Measurements from ENCODE around the gene HRH1.
"Not testable (repeated sequence)": the region's sequence is repeated elsewhere in the genome, so short reads cannot be mapped to it uniquely, and the experiment has no call there.

The HRH1 gene

DNA sequence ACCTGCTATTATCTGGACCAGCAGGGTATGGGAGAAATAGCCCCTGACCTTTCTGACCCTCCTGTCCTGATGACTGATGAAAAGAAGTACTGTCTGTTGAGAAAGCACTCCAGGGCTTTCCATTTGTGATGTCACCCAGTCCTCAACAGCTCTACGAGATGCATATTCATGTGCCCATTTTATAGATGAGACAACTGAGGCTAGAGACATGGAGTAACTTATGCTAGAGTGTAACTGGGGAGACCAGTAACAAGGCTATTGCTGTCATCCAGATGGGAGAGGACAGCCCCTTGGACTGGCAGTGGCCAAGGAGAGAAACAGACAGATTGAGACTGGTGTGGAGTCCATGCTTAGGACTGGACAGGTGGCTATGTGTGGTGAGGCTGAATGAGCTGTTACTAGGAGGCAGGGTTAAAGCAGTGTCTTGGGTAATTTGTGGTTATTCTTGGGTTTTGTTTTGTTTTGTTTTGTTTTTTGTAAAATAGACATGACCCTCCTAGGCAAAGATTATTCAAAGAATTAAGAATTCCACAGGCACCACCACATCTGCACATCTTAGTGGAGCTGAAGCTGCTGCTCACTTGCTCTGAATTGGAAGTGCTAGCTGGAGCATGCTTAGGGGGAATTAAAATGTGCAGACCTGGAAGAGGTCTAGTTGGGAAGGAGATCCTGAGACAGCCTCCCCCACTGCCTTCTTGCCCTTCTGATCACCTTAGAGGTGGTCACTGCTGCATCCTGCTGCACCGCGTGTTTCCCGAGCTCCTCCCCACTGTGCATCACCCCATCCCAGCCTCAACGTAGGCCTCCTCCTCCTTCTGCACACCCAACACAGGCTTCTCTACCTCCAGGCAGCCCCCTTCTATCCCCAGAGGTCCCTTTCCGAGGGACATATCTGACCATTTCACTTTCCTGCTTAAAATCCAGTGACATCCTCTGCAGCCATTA is 8.4 kb downstream of the HRH1 start:
- Histone ChIP-seq H3K27me3 (ENCODE audit: insufficient read depth, poor library complexity, severe bottlenecking) (no peaks in the 10 kb centered on the region), H3K36me3 (ENCODE audit: low read depth) (no peaks in the 10 kb centered on the region), H3K27ac (ENCODE audit: poor library complexity, severe bottlenecking) (no peak overlapping the region), H3K4me1 (ENCODE audit: insufficient read depth, poor library complexity, severe bottlenecking) (peaks cover 8% of the 10 kb centered on the region), H3K9me3 (ENCODE audit: severe bottlenecking) (no peaks in the 10 kb centered on the region), H3K4me3 (ENCODE audit: severe bottlenecking) (no peak overlapping the region)
- ATAC-seq (ENCODE audit: low read depth) (no peak), DNase-seq (ENCODE audit: low spot score) (no peak)
- TF ChIP-seq, protein P1, sequence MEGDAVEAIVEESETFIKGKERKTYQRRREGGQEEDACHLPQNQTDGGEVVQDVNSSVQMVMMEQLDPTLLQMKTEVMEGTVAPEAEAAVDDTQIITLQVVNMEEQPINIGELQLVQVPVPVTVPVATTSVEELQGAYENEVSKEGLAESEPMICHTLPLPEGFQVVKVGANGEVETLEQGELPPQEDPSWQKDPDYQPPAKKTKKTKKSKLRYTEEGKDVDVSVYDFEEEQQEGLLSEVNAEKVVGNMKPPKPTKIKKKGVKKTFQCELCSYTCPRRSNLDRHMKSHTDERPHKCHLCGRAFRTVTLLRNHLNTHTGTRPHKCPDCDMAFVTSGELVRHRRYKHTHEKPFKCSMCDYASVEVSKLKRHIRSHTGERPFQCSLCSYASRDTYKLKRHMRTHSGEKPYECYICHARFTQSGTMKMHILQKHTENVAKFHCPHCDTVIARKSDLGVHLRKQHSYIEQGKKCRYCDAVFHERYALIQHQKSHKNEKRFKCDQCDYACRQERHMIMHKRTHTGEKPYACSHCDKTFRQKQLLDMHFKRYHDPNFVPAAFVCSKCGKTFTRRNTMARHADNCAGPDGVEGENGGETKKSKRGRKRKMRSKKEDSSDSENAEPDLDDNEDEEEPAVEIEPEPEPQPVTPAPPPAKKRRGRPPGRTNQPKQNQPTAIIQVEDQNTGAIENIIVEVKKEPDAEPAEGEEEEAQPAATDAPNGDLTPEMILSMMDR (IDR thresholded peaks at IDR 0.05; ENCODE audit: poor library complexity, severe bottlenecking) = no peak

DNA sequence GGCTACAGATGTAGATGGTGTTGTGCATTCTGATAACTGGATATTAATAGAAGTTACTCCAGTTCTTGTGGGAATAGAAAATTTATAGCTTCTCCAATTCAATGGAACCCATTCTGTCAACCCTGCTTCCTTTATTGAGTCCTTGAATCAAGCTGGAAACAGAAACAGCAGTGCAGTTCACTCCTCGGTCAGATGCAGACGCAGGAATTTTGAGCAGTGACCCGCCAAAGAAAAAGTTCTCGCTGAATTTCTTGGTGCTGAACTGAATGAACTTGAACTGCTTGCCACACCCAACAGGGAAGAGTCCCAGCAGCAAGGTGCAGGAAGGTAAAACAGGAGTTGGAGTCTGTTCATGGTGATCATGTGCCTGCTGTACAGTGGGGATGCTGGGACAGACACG is 10.3 kb downstream of the HRH1 start:
- peaks cover 11% of the 10 kb centered on the region for H3K4me1 ChIP-seq (ENCODE audit: insufficient read depth, poor library complexity, severe bottlenecking)

DNA sequence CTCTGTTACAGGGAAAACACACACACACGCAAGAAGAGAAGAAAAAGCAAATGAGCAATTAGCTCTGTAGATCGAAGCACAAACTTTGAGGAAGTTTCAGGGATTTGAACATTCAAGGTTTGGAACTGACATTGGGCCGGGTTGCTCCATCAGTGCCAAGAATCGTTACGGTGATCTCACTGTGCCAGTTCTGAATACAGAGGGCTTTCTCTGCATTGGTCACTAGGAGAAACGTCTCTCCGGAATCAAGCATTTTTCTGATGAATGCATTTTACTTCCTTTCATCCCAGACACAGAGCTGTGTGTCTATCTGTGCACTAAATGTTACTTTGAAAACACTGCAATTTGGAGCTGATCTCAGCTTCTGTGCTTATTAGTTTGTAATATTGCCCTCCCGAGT is 11.2 kb downstream of the HRH1 start:
- DNase-seq (ENCODE audit: low spot score) (no peak), ATAC-seq (ENCODE audit: low read depth) (no peak)
- H3K9me3 ChIP-seq (ENCODE audit: severe bottlenecking) = no peaks in the 10 kb centered on the region
- no peak overlapping the region for H3K4me3 ChIP-seq (ENCODE audit: severe bottlenecking)
- H3K27me3 ChIP-seq (ENCODE audit: insufficient read depth, poor library complexity, severe bottlenecking) = no peaks in the 10 kb centered on the region
- no peaks in the 10 kb centered on the region for H3K36me3 ChIP-seq (ENCODE audit: low read depth)
- H3K4me1 ChIP-seq (ENCODE audit: insufficient read depth, poor library complexity, severe bottlenecking) = peaks cover 12% of the 10 kb centered on the region
- no peak overlapping the region for H3K27ac ChIP-seq (ENCODE audit: poor library complexity, severe bottlenecking)
- TF ChIP-seq, protein P1 (IDR thresholded peaks at IDR 0.05; ENCODE audit: poor library complexity, severe bottlenecking) = no peak

More for the DNA sequence above, 10.3 kb downstream of the HRH1 start:
- TF ChIP-seq, protein P1 (IDR thresholded peaks at IDR 0.05; ENCODE audit: poor library complexity, severe bottlenecking) = no peak
- H3K27ac ChIP-seq (ENCODE audit: poor library complexity, severe bottlenecking) = no peak overlapping the region
- no peaks in the 10 kb centered on the region for H3K36me3 ChIP-seq (ENCODE audit: low read depth)
- ATAC-seq (ENCODE audit: low read depth) (no peak), DNase-seq (ENCODE audit: low spot score) (no peak)
- no peaks in the 10 kb centered on the region for H3K9me3 ChIP-seq (ENCODE audit: severe bottlenecking)
- H3K27me3 ChIP-seq (ENCODE audit: insufficient read depth, poor library complexity, severe bottlenecking) = no peaks in the 10 kb centered on the region
- no peak overlapping the region for H3K4me3 ChIP-seq (ENCODE audit: severe bottlenecking)

DNA sequence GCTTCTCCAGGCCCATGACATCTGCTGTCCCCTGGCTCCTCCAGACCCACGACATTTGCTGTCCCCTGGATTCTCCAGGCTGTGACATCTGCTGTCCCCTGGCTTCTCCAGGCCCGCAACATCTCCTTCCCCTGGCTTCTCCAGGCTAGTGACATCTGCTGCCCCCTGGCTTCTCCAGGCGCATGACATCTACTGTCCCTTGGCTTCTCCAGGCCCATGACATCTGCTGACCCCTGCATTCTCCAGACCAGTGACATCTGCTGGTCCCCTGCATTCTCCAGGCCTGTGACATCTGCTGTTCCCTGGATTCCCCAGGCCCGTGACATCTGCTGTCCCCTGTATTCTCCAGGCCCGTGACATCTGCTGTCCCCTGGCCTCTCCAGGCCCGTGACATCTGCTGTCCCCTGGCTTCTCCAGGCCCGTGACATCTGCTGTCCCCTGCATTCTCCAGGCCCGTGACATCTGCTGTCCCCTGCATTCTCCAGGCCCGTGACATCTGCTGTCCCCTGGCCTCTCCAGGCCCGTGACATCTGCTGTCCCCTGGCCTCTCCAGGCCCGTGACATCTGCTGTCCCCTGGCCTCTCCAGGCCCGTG is 12.6 kb downstream of the HRH1 start:
- H3K4me1 ChIP-seq (ENCODE audit: insufficient read depth, poor library complexity, severe bottlenecking) = peaks cover 12% of the 10 kb centered on the region
- H3K27me3 ChIP-seq (ENCODE audit: insufficient read depth, poor library complexity, severe bottlenecking); DNase-seq (ENCODE audit: low spot score); H3K4me3 ChIP-seq (ENCODE audit: severe bottlenecking); H3K9me3 ChIP-seq (ENCODE audit: severe bottlenecking); H3K27ac ChIP-seq (ENCODE audit: poor library complexity, severe bottlenecking); ATAC-seq (ENCODE audit: low read depth); H3K36me3 ChIP-seq (ENCODE audit: low read depth): not testable (repeated sequence)

DNA sequence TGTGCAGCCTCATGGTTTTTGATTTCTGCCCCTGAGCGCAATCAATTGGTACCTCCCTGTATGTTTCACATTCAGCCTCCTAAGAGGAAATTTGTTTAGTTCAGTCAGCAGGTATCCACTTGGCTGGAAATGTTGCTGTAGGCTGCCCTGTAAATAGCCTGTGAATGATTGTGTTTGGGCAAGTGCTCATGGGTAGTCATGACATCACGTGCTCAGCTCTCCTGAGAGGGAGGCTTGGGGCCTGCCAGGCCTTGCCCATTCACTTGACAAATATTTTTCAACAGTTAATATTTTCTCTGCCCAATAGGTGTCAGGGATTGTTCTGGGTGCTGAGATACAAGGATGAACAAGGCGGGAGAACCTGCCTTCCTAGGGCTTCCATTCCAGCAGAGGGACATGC is 13.3 kb downstream of the HRH1 start:
- Histone ChIP-seq H3K4me3 (ENCODE audit: severe bottlenecking) (no peak overlapping the region), H3K36me3 (ENCODE audit: low read depth) (no peaks in the 10 kb centered on the region), H3K27ac (ENCODE audit: poor library complexity, severe bottlenecking) (no peak overlapping the region), H3K27me3 (ENCODE audit: insufficient read depth, poor library complexity, severe bottlenecking) (no peaks in the 10 kb centered on the region), H3K9me3 (ENCODE audit: severe bottlenecking) (no peaks in the 10 kb centered on the region), H3K4me1 (ENCODE audit: insufficient read depth, poor library complexity, severe bottlenecking) (peaks cover 12% of the 10 kb centered on the region)
- DNase-seq (ENCODE audit: low spot score) = no peak
- ATAC-seq (ENCODE audit: low read depth) = peak; percentile 53; the same call in 2 of the 3 replicates
- TF ChIP-seq, protein P1 (IDR thresholded peaks at IDR 0.05; ENCODE audit: poor library complexity, severe bottlenecking) = no peak

Data from RWPE2 (cell line).